Measurements from ENCODE around the gene DLX3. TPM values are rescaled to one million over a fixed set of nuclear protein-coding genes. Genes with fewer than 3 reads are reported as not detected.

Gene DLX3
- total RNA-seq, 1 donor from 2014 or later = not detected

GRCh38 chr17:49965524-49965909, 29.5 kb downstream of the DLX3 start:
- TF ChIP-seq CTCF (IDR thresholded peaks at IDR 0.05; ENCODE audit: borderline replicate concordance) = no peak
- no peaks in the 10 kb centered on the region for H3K36me3 ChIP-seq
- DNase-seq = no peak
- peaks cover 100% of the 10 kb centered on the region for H3K27me3 ChIP-seq (ENCODE audit: low read depth)
- no peak overlapping the region for H3K27ac ChIP-seq (replicated peaks)
- no peak overlapping the region for H3K4me3 ChIP-seq
- intact Hi-C loops (cut with micrococcal nuclease) = no loop called here
- no peaks in the 10 kb centered on the region for H3K9me3 ChIP-seq (replicated peaks)
- H3K4me1 ChIP-seq = peaks cover 33% of the 10 kb centered on the region

GRCh38 chr17:49964769-49965523, 30.1 kb downstream of the DLX3 start:
- DNase-seq = no peak
- no peaks in the 10 kb centered on the region for H3K9me3 ChIP-seq (replicated peaks)
- H3K27ac ChIP-seq (replicated peaks) = no peak overlapping the region
- no peak overlapping the region for H3K4me3 ChIP-seq
- peaks cover 33% of the 10 kb centered on the region for H3K4me1 ChIP-seq
- TF ChIP-seq CTCF (IDR thresholded peaks at IDR 0.05; ENCODE audit: borderline replicate concordance) = no peak
- peaks cover 96% of the 10 kb centered on the region for H3K27me3 ChIP-seq (ENCODE audit: low read depth)
- H3K36me3 ChIP-seq = no peaks in the 10 kb centered on the region
- intact Hi-C loops (cut with micrococcal nuclease) = no loop called here

DNA sequence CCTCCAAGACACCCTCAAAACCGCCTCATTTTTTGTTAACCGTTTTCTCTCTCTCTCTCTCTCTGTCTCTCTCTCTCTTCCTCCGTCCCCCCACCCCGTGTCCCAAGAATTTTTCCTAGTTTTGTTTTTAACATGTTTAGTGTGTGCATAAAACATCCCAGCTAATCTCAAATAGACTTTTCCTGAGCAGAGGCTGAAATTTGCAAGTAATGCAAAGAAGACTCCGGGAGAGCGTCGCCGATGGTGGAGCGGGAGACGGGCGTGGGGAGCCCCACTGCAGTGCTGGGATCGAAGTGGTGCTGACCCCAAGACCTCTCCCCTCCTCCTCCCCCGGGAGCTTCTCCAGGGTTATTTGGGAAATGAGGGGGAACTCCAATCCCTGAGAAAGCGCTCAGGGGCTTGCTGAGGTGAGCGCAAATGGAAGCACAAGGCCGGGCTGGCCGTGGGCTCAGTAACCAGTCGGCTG, 30.7 kb downstream of the DLX3 start:
- Histone ChIP-seq H3K27me3 (ENCODE audit: low read depth) (peaks cover 96% of the 10 kb centered on the region), H3K4me3 (peak overlapping the region; percentile 20), H3K27ac (replicated peaks) (no peak overlapping the region), H3K4me1 (peaks cover 31% of the 10 kb centered on the region), H3K36me3 (no peaks in the 10 kb centered on the region), H3K9me3 (replicated peaks) (no peaks in the 10 kb centered on the region)
- no peak for DNase-seq
- intact Hi-C loops (cut with micrococcal nuclease) = no loop called here
- TF ChIP-seq CTCF (IDR thresholded peaks at IDR 0.05; ENCODE audit: borderline replicate concordance) = no peak

DNA sequence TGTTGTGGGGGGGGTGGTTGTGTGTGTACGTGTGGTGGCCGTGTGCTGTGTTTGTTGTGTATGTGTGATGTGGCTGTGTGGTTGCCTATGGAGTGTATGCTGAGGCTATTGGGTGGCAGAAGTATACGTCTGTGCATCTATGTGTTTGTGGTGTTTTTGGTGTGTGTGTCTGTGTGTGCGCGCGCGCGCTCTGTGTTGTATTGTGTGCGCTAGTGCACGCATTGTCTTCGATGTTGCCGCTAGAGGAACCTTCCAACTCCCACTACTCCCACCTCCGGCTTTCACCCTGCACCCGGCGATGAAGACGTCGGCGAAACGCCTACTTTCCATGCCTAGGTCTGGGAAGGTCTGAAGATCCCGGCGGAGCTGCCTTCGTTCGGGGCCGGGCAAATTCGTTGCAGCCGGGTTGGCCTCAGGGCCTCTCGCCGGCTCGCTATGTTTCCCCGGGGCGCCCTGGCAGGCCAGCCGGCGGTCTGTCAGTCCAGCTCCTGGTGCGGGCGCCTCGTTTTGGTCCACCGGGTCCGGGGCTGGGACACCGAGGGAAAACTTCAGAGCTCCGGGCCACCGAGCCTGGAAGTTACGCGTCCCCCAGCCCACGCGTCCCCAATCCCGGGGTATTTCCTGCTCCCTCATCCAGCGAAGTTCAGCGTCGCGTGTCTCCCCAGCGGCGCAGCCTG, 31.3 kb downstream of the DLX3 start:
- Histone ChIP-seq H3K9me3 (replicated peaks) (no peaks in the 10 kb centered on the region), H3K27ac (replicated peaks) (no peak overlapping the region), H3K36me3 (no peaks in the 10 kb centered on the region), H3K4me1 (peaks cover 25% of the 10 kb centered on the region), H3K4me3 (peak overlapping the region; percentile 20), H3K27me3 (ENCODE audit: low read depth) (peaks cover 96% of the 10 kb centered on the region)
- no peak for DNase-seq
- intact Hi-C loops (cut with micrococcal nuclease) = no loop called here
- no peak for TF ChIP-seq CTCF (IDR thresholded peaks at IDR 0.05; ENCODE audit: borderline replicate concordance)

GRCh38 chr17:49963309-49963625, 31.8 kb downstream of the DLX3 start:
- no peak for TF ChIP-seq CTCF (IDR thresholded peaks at IDR 0.05; ENCODE audit: borderline replicate concordance)
- DNase-seq = no peak
- intact Hi-C loops (cut with micrococcal nuclease) = no loop called here
- Histone ChIP-seq H3K27me3 (ENCODE audit: low read depth) (peaks cover 96% of the 10 kb centered on the region), H3K27ac (replicated peaks) (no peak overlapping the region), H3K4me3 (no peak overlapping the region), H3K9me3 (replicated peaks) (no peaks in the 10 kb centered on the region), H3K4me1 (peaks cover 20% of the 10 kb centered on the region), H3K36me3 (no peaks in the 10 kb centered on the region)
